Right lobe of liver (tissue), 4 donors: ENCODE measurements around the gene FAM227B.

Experiments used
- POLR2A ChIP-seq: fragments of 450-650 bp; IDR thresholded peaks from one replicate; pipeline ENCODE4 v1.6.1; 2017; ENCODE audit warnings: antibody characterized with exemption, mild to moderate bottlenecking
- TF ChIP-seq, protein P1 (sequence below), 4 donors: fragments of 200-600 bp in 3 of 4; fragments of 450-650 bp in 1 of 4; IDR thresholded peaks; one replicate each; pipeline versions ENCODE4 v1.5.1 to v1.8.0; 2016 to 2022; ENCODE audit warnings: antibody characterized with exemption in 4 of 4, mild to moderate bottlenecking in 2 of 4
- donor health status: DM: no; HTN: no; CAD: no.
- donor health status: DM: no; HTN: no; CAD: no.
- donor health status: DM: no; HTN: yes; CAD: no.

DNA sequence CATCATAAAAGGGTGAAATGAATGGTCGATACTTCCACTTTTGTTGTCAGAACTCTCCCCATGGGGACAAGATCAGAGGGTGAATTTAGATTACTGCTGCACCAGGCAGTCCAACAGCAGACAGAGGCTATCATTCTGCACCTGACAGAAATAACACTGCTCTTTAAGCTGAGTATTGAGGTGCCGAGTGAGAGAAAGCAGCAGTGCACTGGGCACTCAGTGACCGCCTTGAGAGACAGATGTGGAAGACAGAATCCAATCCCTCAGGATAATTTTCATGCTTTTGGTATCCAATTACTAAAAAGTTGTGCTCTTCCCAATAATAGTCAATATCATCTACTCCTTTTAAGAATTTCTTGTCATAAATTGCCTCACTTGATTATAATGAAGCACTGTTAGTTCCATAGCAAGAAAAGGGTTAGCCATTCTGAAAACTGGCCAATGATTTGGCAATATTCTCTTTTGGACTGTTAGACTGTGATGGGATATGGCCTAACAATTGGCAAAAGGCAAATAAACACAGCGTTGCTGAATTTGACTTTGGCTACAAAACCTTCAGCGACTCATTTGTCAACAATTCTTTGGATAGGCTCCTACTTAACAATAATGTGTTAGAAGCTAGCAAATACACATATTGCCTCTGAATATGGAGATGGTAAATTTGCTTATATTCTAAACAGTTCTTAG is 192.1 kb downstream of the FAM227B start:
- TF ChIP-seq, protein P1, sequence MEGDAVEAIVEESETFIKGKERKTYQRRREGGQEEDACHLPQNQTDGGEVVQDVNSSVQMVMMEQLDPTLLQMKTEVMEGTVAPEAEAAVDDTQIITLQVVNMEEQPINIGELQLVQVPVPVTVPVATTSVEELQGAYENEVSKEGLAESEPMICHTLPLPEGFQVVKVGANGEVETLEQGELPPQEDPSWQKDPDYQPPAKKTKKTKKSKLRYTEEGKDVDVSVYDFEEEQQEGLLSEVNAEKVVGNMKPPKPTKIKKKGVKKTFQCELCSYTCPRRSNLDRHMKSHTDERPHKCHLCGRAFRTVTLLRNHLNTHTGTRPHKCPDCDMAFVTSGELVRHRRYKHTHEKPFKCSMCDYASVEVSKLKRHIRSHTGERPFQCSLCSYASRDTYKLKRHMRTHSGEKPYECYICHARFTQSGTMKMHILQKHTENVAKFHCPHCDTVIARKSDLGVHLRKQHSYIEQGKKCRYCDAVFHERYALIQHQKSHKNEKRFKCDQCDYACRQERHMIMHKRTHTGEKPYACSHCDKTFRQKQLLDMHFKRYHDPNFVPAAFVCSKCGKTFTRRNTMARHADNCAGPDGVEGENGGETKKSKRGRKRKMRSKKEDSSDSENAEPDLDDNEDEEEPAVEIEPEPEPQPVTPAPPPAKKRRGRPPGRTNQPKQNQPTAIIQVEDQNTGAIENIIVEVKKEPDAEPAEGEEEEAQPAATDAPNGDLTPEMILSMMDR (IDR thresholded peaks at IDR 0.05) = no peak
- TF ChIP-seq POLR2A = no peak
